Caco-2 (cell line): ENCODE measurements around the gene EVX2. TPM values are rescaled to one million over a fixed set of nuclear protein-coding genes. Genes with fewer than 3 reads are reported as not detected.

Experiments
- BruUV-seq: library from RNA; stranded (reverse); fragments of 400-500 nt; replicated peaks from 2 replicates; lab custom pipeline; 2021; lab: Mats Ljungman, UMichigan
- CTCF ChIA-PET: fragments of 300-600 bp; sonication (Branson Sonifier 250); formaldehyde crosslinking; loops from one replicate; lab custom pipeline; 2022; ENCODE audit warnings: antibody characterized with exemption; lab: Charles Lee
- POLR2A ChIA-PET: fragments of 300-600 bp; sonication (Branson Sonifier 250); formaldehyde crosslinking; loops from one replicate; lab custom pipeline; 2022; ENCODE audit warnings: antibody characterized with exemption; lab: Charles Lee
- DNase-seq, 2 experiments: peaks; one replicate each; pipeline versions ENCODE4 v3.0.0 to v3.0.0-alpha.2; 2020 to 2022
- H3K27me3 ChIP-seq: replicated peaks from 2 replicates; pipeline ENCODE4 v1.6.0; 2011; ENCODE audit warnings: low read length; ENCODE audit not compliant: control insufficient read depth, insufficient read depth
- H3K36me3 ChIP-seq: 2 replicates; pipeline ENCODE4 v1.5.1; 2011; ENCODE audit warnings: low read length; ENCODE audit not compliant: control insufficient read depth, insufficient read depth
- H3K4me1 ChIP-seq: fragments of 250-450 bp; sonication (Bioruptor Pico); 2 replicates; pipeline ENCODE4 v1.5.1; 2020; ENCODE audit warnings: mild to moderate bottlenecking
- H3K4me3 ChIP-seq: 2 replicates; pipeline ENCODE4 v1.5.1; 2011; ENCODE audit warnings: low read depth, mild to moderate bottlenecking, control low read depth, low read length
- H3K9me3 ChIP-seq: fragments of 250-450 bp; sonication (Bioruptor Pico); 2 replicates; pipeline ENCODE4 v1.5.1; 2020; ENCODE audit warnings: mild to moderate bottlenecking, moderate library complexity
- H3K27ac Mint-ChIP-seq: one replicate; pipeline ENCODE4 v1.8.0; 2022; ENCODE audit warnings: mixed read lengths; ENCODE audit not compliant: unreplicated experiment
- H3K27me3 Mint-ChIP-seq: one replicate; pipeline ENCODE4 v1.8.0; 2022; ENCODE audit warnings: mixed read lengths; ENCODE audit not compliant: insufficient read depth, unreplicated experiment
- H3K36me3 Mint-ChIP-seq: one replicate; pipeline ENCODE4 v1.8.0; 2022; ENCODE audit warnings: mild to moderate bottlenecking, mixed read lengths; ENCODE audit not compliant: insufficient read depth, unreplicated experiment
- H3K4me1 Mint-ChIP-seq: one replicate; pipeline ENCODE4 v1.8.0; 2022; ENCODE audit warnings: low read depth, mixed read lengths; ENCODE audit not compliant: unreplicated experiment
- H3K4me3 Mint-ChIP-seq: one replicate; pipeline ENCODE4 v1.8.0; 2022; ENCODE audit warnings: mild to moderate bottlenecking, moderate library complexity, mixed read lengths; ENCODE audit not compliant: unreplicated experiment
- H3K9me3 Mint-ChIP-seq: one replicate; pipeline ENCODE4 v1.8.0; 2022; ENCODE audit warnings: mixed read lengths; ENCODE audit not compliant: unreplicated experiment
- intact Hi-C: fragments of 100-400 bp; cut with micrococcal nuclease; formaldehyde crosslinking; loops from one replicate; pipeline ENCODE4 v1.10.0; 2022; ENCODE audit not compliant: unreplicated experiment
- total RNA-seq: library from RNA; stranded (reverse); gene quantifications from 2 replicates; pipeline ENCODE4 v1.2.3, GENCODE V29; 2022
- TF ChIP-seq, protein P1 (sequence below), 2 experiments: fragments of 200-600 bp in 1 of 2; IDR thresholded peaks; 1 replicate in 1 of 2; 2 replicates in 1 of 2; pipeline versions ENCODE4 v1.5.1 to v1.8.0; 2011 to 2022; ENCODE audit warnings: antibody characterized with exemption in 1 of 2, control low read depth in 1 of 2, inconsistent platforms in 1 of 2, low read depth in 1 of 2, low read length in 1 of 2, mild to moderate bottlenecking in 1 of 2, moderate library complexity in 1 of 2; ENCODE audit not compliant: insufficient read depth in 1 of 2, severe bottlenecking in 1 of 2, unreplicated experiment in 1 of 2

EVX2 gene
- total RNA-seq, 1 experiment from 2014 or later = not detected

- TF ChIP-seq, protein P1, sequence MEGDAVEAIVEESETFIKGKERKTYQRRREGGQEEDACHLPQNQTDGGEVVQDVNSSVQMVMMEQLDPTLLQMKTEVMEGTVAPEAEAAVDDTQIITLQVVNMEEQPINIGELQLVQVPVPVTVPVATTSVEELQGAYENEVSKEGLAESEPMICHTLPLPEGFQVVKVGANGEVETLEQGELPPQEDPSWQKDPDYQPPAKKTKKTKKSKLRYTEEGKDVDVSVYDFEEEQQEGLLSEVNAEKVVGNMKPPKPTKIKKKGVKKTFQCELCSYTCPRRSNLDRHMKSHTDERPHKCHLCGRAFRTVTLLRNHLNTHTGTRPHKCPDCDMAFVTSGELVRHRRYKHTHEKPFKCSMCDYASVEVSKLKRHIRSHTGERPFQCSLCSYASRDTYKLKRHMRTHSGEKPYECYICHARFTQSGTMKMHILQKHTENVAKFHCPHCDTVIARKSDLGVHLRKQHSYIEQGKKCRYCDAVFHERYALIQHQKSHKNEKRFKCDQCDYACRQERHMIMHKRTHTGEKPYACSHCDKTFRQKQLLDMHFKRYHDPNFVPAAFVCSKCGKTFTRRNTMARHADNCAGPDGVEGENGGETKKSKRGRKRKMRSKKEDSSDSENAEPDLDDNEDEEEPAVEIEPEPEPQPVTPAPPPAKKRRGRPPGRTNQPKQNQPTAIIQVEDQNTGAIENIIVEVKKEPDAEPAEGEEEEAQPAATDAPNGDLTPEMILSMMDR (IDR thresholded peaks at IDR 0.05; ENCODE audit: insufficient read depth in 1 of 2, low read depth in 1 of 2, low read length in 1 of 2, severe bottlenecking in 1 of 2, unreplicated experiment in 1 of 2) = no peak
- no peaks in the 10 kb centered on the region for H3K36me3 Mint-ChIP-seq
- Histone ChIP-seq H3K36me3 (no peaks in the 10 kb centered on the region), H3K4me3 (no peak overlapping the region), H3K27me3 (peaks cover 17% of the 10 kb centered on the region), H3K9me3 (no peaks in the 10 kb centered on the region), H3K4me1 (peaks cover 30% of the 10 kb centered on the region)
- no peak overlapping the region for H3K27ac Mint-ChIP-seq
- no TSS peak for BruUV-seq
- ChIA-PET CTCF (interaction anchor here (0.7 to 1.3 kb wide), 2 partner anchors 252 to 322 kb away, joined by 3 read pairs; no protein-coding TSS in a partner anchor), POLR2A (no interaction called here)
- peaks cover 60% of the 10 kb centered on the region for H3K27me3 Mint-ChIP-seq
- H3K9me3 Mint-ChIP-seq = no peaks in the 10 kb centered on the region
- no peak overlapping the region for H3K4me3 Mint-ChIP-seq
- H3K4me1 Mint-ChIP-seq = peaks cover 36% of the 10 kb centered on the region
- intact Hi-C loops = no loop called here
- DNase-seq = no peak
These were observed 48.7 kb upstream of the EVX2 start for GRCh38 chr2:176132205-176133171.

DNA sequence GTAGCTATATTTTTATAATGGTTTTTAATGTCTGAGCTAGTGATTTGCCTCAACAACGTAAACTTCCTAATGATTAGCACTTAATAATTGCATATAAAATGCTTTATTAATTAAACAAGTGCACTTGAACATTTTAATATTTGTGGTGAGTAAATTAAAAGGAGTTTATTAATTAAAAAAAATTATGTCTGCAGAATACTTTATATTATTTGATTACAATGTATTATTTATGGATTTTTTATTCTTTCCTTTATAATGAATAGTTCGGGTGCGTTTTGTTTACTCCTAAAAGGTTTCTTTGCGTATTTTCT lies 48.0 kb upstream of the EVX2 start:
- intact Hi-C loops = no loop called here
- no TSS peak for BruUV-seq
- peaks cover 17% of the 10 kb centered on the region for H3K27me3 ChIP-seq
- TF ChIP-seq, protein P1 (IDR thresholded peaks at IDR 0.05; ENCODE audit: insufficient read depth in 1 of 2, low read depth in 1 of 2, low read length in 1 of 2, severe bottlenecking in 1 of 2, unreplicated experiment in 1 of 2) = no peak
- Mint-ChIP-seq H3K9me3 (no peaks in the 10 kb centered on the region), H3K4me1 (peaks cover 36% of the 10 kb centered on the region), H3K27me3 (peaks cover 61% of the 10 kb centered on the region), H3K27ac (no peak overlapping the region), H3K36me3 (no peaks in the 10 kb centered on the region), H3K4me3 (no peak overlapping the region)
- no peaks in the 10 kb centered on the region for H3K9me3 ChIP-seq
- H3K4me3 ChIP-seq = no peak overlapping the region
- ChIA-PET POLR2A (no interaction called here), CTCF (interaction anchor here (1.3 kb wide), 1 partner anchor 323 kb away, joined by 3 read pairs; no protein-coding TSS in a partner anchor)
- no peaks in the 10 kb centered on the region for H3K36me3 ChIP-seq
- peaks cover 30% of the 10 kb centered on the region for H3K4me1 ChIP-seq
- no peak for DNase-seq

GRCh38 chr2:176130957-176131847 lies 47.4 kb upstream of the EVX2 start:
- Histone ChIP-seq H3K36me3 (no peaks in the 10 kb centered on the region), H3K4me1 (peaks cover 30% of the 10 kb centered on the region), H3K4me3 (no peak overlapping the region), H3K27me3 (peaks cover 17% of the 10 kb centered on the region), H3K9me3 (no peaks in the 10 kb centered on the region)
- BruUV-seq = no TSS peak
- H3K4me1 Mint-ChIP-seq = peaks cover 34% of the 10 kb centered on the region
- POLR2A ChIA-PET = interaction anchor here (0.6 kb wide), 1 partner anchor 444 kb away, joined by 4 read pairs; no protein-coding TSS in a partner anchor
- DNase-seq = no peak
- no peaks in the 10 kb centered on the region for H3K9me3 Mint-ChIP-seq
- no peaks in the 10 kb centered on the region for H3K36me3 Mint-ChIP-seq
- TF ChIP-seq, protein P1 (IDR thresholded peaks at IDR 0.05; ENCODE audit: insufficient read depth in 1 of 2, low read depth in 1 of 2, low read length in 1 of 2, severe bottlenecking in 1 of 2, unreplicated experiment in 1 of 2) = no peak
- peak overlapping the region; percentile 66 for H3K4me3 Mint-ChIP-seq
- H3K27me3 Mint-ChIP-seq = peaks cover 62% of the 10 kb centered on the region
- intact Hi-C loops = no loop called here
- CTCF ChIA-PET = interaction anchor here (1.1 to 1.3 kb wide), 2 partner anchors 324 to 423 kb away, joined by 3 to 4 read pairs; no protein-coding TSS in a partner anchor
- H3K27ac Mint-ChIP-seq = no peak overlapping the region
